Activated B cell treated with CpG ODN at 0.5 μM for 24 hours (primary cell): Measurements from ENCODE around the gene CCT2. TPM values are rescaled to one million over a fixed set of nuclear protein-coding genes. Genes with fewer than 3 reads are reported as not detected.

Experiments
- ATAC-seq: fragments of 200-7000 bp; cut with Tn5 transposase; one replicate; pipeline ENCODE4 v1.10.0; 2021; ENCODE audit warnings: low read depth, mild to moderate bottlenecking, moderate library complexity
- CTCF ChIA-PET: fragments of 350-600 bp; sonication (Branson Sonifier 250); formaldehyde crosslinking; loops from one replicate; lab custom pipeline; 2021; ENCODE audit warnings: antibody characterized with exemption; lab: Charles Lee
- POLR2A ChIA-PET: fragments of 350-600 bp; sonication (Branson Sonifier 250); formaldehyde crosslinking; loops from one replicate; lab custom pipeline; 2021; ENCODE audit warnings: antibody characterized with exemption; lab: Charles Lee
- DNase-seq: peaks from one replicate; pipeline ENCODE4 v3.0.0; 2022
- H3K27ac Mint-ChIP-seq: one replicate; pipeline ENCODE4 v1.8.0; 2020; ENCODE audit warnings: mixed read lengths
- H3K27me3 Mint-ChIP-seq: one replicate; pipeline ENCODE4 v1.8.0; 2021; ENCODE audit warnings: mixed read lengths
- H3K36me3 Mint-ChIP-seq: one replicate; pipeline ENCODE4 v1.8.0; 2021; ENCODE audit warnings: low read depth, mixed read lengths
- H3K4me1 Mint-ChIP-seq: one replicate; pipeline ENCODE4 v1.8.0; 2021; ENCODE audit warnings: mixed read lengths
- H3K4me3 Mint-ChIP-seq: one replicate; pipeline ENCODE4 v1.8.0; 2020; ENCODE audit warnings: mild to moderate bottlenecking, mixed read lengths
- H3K9me3 Mint-ChIP-seq: one replicate; pipeline ENCODE4 v1.8.0; 2020; ENCODE audit warnings: mixed read lengths
- CTCF ChIP-seq: fragments of 200-600 bp; IDR thresholded peaks from one replicate; pipeline ENCODE4 v1.8.0; 2022; ENCODE audit warnings: antibody characterized with exemption, mild to moderate bottlenecking
- intact Hi-C: fragments of 100-400 bp; cut with micrococcal nuclease; formaldehyde crosslinking; loops from one replicate; pipeline ENCODE4 v1.15.1; 2024
- total RNA-seq: library from RNA; stranded (reverse); gene quantifications from 2 replicates; pipeline ENCODE4 v1.2.3, GENCODE V29; 2022

CCT2 gene
- total RNA-seq, 1 donor from 2014 or later = 211 TPM

DNA sequence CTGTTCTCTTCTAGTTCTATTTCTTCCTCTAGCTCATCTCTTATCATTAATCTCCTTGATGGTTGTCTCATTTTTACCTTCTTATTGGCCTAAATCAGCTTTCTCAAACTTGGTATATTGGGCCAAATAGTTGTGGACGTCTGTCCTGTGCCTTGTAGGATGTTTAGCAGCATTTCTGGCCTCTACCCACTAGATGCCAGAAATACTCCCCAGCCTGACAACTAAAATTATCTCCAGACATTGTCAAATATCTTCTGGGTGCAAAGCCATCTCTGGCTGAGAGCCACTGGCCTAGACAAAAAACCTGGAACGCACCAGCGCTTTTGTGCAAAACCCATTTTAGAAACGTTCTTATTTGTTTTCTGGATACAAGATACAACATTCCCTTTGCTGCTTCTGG, 64.3 kb downstream of the CCT2 start:
- intact Hi-C loops = no loop called here

More for the DNA sequence above, 64.3 kb downstream of the CCT2 start:
- ChIA-PET CTCF (no interaction called here), POLR2A (no interaction called here)
- no peaks in the 10 kb centered on the region for H3K9me3 Mint-ChIP-seq
- no peak for ATAC-seq
- no peak for TF ChIP-seq CTCF
- no peak overlapping the region for H3K4me3 Mint-ChIP-seq
- no peaks in the 10 kb centered on the region for H3K36me3 Mint-ChIP-seq
- peaks cover 15% of the 10 kb centered on the region for H3K27me3 Mint-ChIP-seq
- no peaks in the 10 kb centered on the region for H3K4me1 Mint-ChIP-seq
- no peak for DNase-seq
- no peak overlapping the region for H3K27ac Mint-ChIP-seq

Other genes with a start within 250 kb of the CCT2 start
- gene LYZ, start 237.1 kb upstream of the CCT2 start, total RNA-seq = 4.0 and 5.3 TPM in 2 replicates
- 14.9 and 19.3 TPM in 2 replicates for gene YEATS4, start 225.7 kb upstream of the CCT2 start, total RNA-seq
- 23.2 and 23.8 TPM in 2 replicates for gene FRS2, start 115.1 kb upstream of the CCT2 start, total RNA-seq
- not detected in 2 replicates for gene LRRC10, start 25.4 kb downstream of the CCT2 start, total RNA-seq
- not detected in 2 replicates for gene BEST3, start 113.8 kb downstream of the CCT2 start, total RNA-seq
- gene RAB3IP, start 153.4 kb downstream of the CCT2 start, total RNA-seq = 34.6 and 37.9 TPM in 2 replicates
- not detected in 2 replicates for gene MYRFL, start 239.8 kb downstream of the CCT2 start, total RNA-seq